ENCODE results near the gene PTGDR.

PTGDR gene

DNA sequence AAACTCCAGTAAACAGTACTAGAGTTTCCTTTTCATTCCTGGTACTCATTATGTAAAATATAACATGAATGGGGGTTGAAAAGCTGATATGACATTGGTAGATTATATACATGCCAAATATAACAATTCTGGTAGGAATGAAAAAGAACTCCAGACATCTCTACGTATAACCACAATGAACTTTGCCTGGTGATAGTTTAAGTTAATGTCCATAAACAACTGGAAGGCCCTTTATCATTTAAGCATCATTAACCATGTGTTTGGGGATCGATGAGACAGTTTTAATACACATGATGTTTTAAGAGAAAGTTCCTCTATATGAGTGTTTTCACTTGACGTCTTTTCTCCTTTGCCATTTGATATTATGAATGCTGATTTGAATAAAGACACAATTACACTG, 52.4 kb downstream of the PTGDR start:
- DNase-seq (ENCODE audit: low read depth): no peak
- H3K4me3 ChIP-seq (ENCODE audit: control insufficient read depth, low read depth, low read length): no peak overlapping the region
- TF ChIP-seq, protein P1, sequence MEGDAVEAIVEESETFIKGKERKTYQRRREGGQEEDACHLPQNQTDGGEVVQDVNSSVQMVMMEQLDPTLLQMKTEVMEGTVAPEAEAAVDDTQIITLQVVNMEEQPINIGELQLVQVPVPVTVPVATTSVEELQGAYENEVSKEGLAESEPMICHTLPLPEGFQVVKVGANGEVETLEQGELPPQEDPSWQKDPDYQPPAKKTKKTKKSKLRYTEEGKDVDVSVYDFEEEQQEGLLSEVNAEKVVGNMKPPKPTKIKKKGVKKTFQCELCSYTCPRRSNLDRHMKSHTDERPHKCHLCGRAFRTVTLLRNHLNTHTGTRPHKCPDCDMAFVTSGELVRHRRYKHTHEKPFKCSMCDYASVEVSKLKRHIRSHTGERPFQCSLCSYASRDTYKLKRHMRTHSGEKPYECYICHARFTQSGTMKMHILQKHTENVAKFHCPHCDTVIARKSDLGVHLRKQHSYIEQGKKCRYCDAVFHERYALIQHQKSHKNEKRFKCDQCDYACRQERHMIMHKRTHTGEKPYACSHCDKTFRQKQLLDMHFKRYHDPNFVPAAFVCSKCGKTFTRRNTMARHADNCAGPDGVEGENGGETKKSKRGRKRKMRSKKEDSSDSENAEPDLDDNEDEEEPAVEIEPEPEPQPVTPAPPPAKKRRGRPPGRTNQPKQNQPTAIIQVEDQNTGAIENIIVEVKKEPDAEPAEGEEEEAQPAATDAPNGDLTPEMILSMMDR (IDR thresholded peaks at IDR 0.05; ENCODE audit: control insufficient read depth, insufficient read depth, low read depth, low read length, missing control alignments): no peak

GRCh38 chr14:52325126-52325525, 57.6 kb downstream of the PTGDR start:
- no peak overlapping the region for H3K4me3 ChIP-seq (ENCODE audit: control insufficient read depth, low read depth, low read length)
- no peak for DNase-seq (ENCODE audit: low read depth)

DNA sequence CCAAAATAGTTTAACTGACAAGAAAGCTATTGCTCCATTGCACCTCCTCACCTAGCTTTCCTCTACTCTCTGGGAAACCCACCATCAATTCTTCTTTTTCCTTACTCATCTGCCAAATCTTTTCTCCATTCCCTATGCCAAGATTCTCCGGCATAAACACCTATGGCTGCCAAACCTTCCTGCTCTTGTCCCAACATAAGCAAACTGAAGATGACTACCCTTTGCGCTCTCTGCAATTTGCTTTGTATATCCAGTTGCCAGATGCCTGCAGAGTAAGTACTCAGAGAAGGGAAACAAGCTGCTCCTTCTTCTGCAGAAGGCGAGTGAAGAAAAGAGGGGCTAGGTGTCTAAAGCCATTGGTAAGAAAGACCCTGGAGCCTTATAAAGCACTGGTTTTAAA, 58.1 kb downstream of the PTGDR start:
- no peak for DNase-seq (ENCODE audit: low read depth)
- H3K4me3 ChIP-seq (ENCODE audit: control insufficient read depth, low read depth, low read length): no peak overlapping the region
- TF ChIP-seq, protein P1 (IDR thresholded peaks at IDR 0.05; ENCODE audit: control insufficient read depth, insufficient read depth, low read depth, low read length, missing control alignments): no peak

More at GRCh38 chr14:52325126-52325525, 57.6 kb downstream of the PTGDR start:
- TF ChIP-seq, protein P1 (IDR thresholded peaks at IDR 0.05; ENCODE audit: control insufficient read depth, insufficient read depth, low read depth, low read length, missing control alignments): no peak
